H9 (cell line): Measurements from ENCODE around the gene TIFAB. TPM values are rescaled to one million over a fixed set of nuclear protein-coding genes. Genes with fewer than 3 reads are reported as not detected.

ENCODE experiments used
- DNase-seq: peaks from one replicate; pipeline ENCODE4 v3.0.0-alpha.2; 2017
- H2AFZ ChIP-seq: one replicate; pipeline ENCODE4 v1.6.1; 2013; ENCODE audit warnings: mild to moderate bottlenecking, low read length, control low read depth, moderate library complexity
- H2AK5ac ChIP-seq: 2 replicates; pipeline ENCODE4 v1.6.1; 2013; ENCODE audit warnings: low read length, control low read depth, mixed read lengths; ENCODE audit not compliant: insufficient read length
- H2BK120ac ChIP-seq: one replicate; pipeline ENCODE4 v1.6.1; 2013; ENCODE audit warnings: low read depth, mild to moderate bottlenecking, low read length, control low read depth, inconsistent platforms; ENCODE audit not compliant: poor library complexity, severe bottlenecking
- H2BK12ac ChIP-seq: 2 replicates; pipeline ENCODE4 v1.6.1; 2013; ENCODE audit warnings: low read length, control low read depth, mixed read lengths, low read depth; ENCODE audit not compliant: insufficient read length
- H2BK15ac ChIP-seq: 2 replicates; pipeline ENCODE4 v1.6.1; 2013; ENCODE audit warnings: low read depth, low read length, control low read depth
- H2BK20ac ChIP-seq: one replicate; pipeline ENCODE4 v1.6.1; 2013; ENCODE audit warnings: low read depth, mild to moderate bottlenecking, low read length, control low read depth, inconsistent platforms; ENCODE audit not compliant: poor library complexity, severe bottlenecking
- H2BK5ac ChIP-seq: 2 replicates; pipeline ENCODE4 v1.6.1; 2013; ENCODE audit warnings: low read length, control low read depth, mixed read lengths; ENCODE audit not compliant: insufficient read length
- H3K14ac ChIP-seq: 2 replicates; pipeline ENCODE4 v1.6.1; 2013; ENCODE audit warnings: low read length, control low read depth; ENCODE audit not compliant: insufficient read depth
- H3K18ac ChIP-seq: 2 replicates; pipeline ENCODE4 v1.6.1; 2013; ENCODE audit warnings: low read depth, mild to moderate bottlenecking, mixed read lengths, low read length, control low read depth; ENCODE audit not compliant: insufficient read length
- H3K23ac ChIP-seq: 2 replicates; pipeline ENCODE4 v1.6.1; 2013; ENCODE audit warnings: low read length, control low read depth, mixed read lengths, low read depth; ENCODE audit not compliant: insufficient read length
- H3K23me2 ChIP-seq: 2 replicates; pipeline ENCODE4 v1.6.1; 2013; ENCODE audit warnings: low read depth, mild to moderate bottlenecking, mixed read lengths, low read length, control low read depth; ENCODE audit not compliant: insufficient read length, poor library complexity, severe bottlenecking
- H3K27ac ChIP-seq: 2 replicates; pipeline ENCODE4 v1.5.1; 2013; ENCODE audit warnings: low read length, control low read depth, mixed read lengths, low read depth; ENCODE audit not compliant: insufficient read length
- H3K27me3 ChIP-seq: 2 replicates; pipeline ENCODE4 v1.6.1; 2013; ENCODE audit warnings: low read length, control low read depth, inconsistent platforms; ENCODE audit not compliant: insufficient read depth
- H3K4ac ChIP-seq: 2 replicates; pipeline ENCODE4 v1.6.1; 2013; ENCODE audit warnings: low read depth, mild to moderate bottlenecking, control low read depth, inconsistent platforms, low read length, moderate library complexity
- H3K4me1 ChIP-seq: 2 replicates; pipeline ENCODE4 v1.6.1; 2013; ENCODE audit warnings: low read length, control low read depth, inconsistent platforms; ENCODE audit not compliant: insufficient read depth
- H3K4me2 ChIP-seq: 2 replicates; pipeline ENCODE4 v1.6.1; 2013; ENCODE audit warnings: low read length, control low read depth, mixed read lengths; ENCODE audit not compliant: insufficient read length, insufficient read depth
- H3K56ac ChIP-seq: 2 replicates; pipeline ENCODE4 v1.6.1; 2013; ENCODE audit warnings: low read depth, mild to moderate bottlenecking, mixed read lengths, low read length, control low read depth; ENCODE audit not compliant: insufficient read length
- H3K79me1 ChIP-seq: 2 replicates; pipeline ENCODE4 v1.6.1; 2013; ENCODE audit warnings: low read depth, mild to moderate bottlenecking, moderate library complexity, low read length, control low read depth, inconsistent platforms; ENCODE audit not compliant: insufficient read depth, poor library complexity, severe bottlenecking
- H3K79me2 ChIP-seq: 2 replicates; pipeline ENCODE4 v1.6.1; 2013; ENCODE audit warnings: low read length, control low read depth, inconsistent platforms; ENCODE audit not compliant: insufficient read depth
- H3K9ac ChIP-seq: 2 replicates; pipeline ENCODE4 v1.6.1; 2013; ENCODE audit warnings: low read length, control low read depth, mixed read lengths; ENCODE audit not compliant: insufficient read length; ENCODE audit errors: extremely low read depth
- H3K9me3 ChIP-seq: one replicate; pipeline ENCODE4 v1.6.1; 2013; ENCODE audit warnings: low read depth, low read length, inconsistent platforms; ENCODE audit not compliant: control insufficient read depth
- H3T11ph ChIP-seq: one replicate; pipeline ENCODE4 v1.6.1; 2013; ENCODE audit warnings: mild to moderate bottlenecking, low read length, control low read depth, inconsistent platforms
- H4K20me1 ChIP-seq: one replicate; pipeline ENCODE4 v1.6.1; 2013; ENCODE audit not compliant: control insufficient read depth, insufficient read length, insufficient read depth
- H4K5ac ChIP-seq: 2 replicates; pipeline ENCODE4 v1.6.1; 2013; ENCODE audit warnings: low read depth, mild to moderate bottlenecking, mixed read lengths, low read length, control low read depth; ENCODE audit not compliant: insufficient read length
- H4K8ac ChIP-seq: replicated peaks from 2 replicates; pipeline ENCODE4 v1.6.1; 2013; ENCODE audit warnings: low read length, control low read depth, mixed read lengths, low read depth; ENCODE audit not compliant: insufficient read length
- H4K91ac ChIP-seq: 2 replicates; pipeline ENCODE4 v1.6.1; 2013; ENCODE audit warnings: low read depth, mild to moderate bottlenecking, moderate library complexity, mixed read lengths, low read length, control low read depth; ENCODE audit not compliant: insufficient read length
- H3K27ac Mint-ChIP-seq, 3 experiments: 2 replicates in 2 of 3; 3 replicates in 1 of 3; pipeline ENCODE4 v1.8.0; 2020 to 2021; ENCODE audit warnings: mixed read lengths in 3 of 3, mild to moderate bottlenecking in 1 of 3, moderate library complexity in 1 of 3
- H3K27me3 Mint-ChIP-seq: 2 replicates; pipeline ENCODE4 v1.8.0; 2021; ENCODE audit warnings: low read depth, mild to moderate bottlenecking, moderate library complexity, mixed read lengths
- H3K36me3 Mint-ChIP-seq, 3 experiments: 2 replicates in 2 of 3; 3 replicates in 1 of 3; pipeline ENCODE4 v1.8.0; 2020 to 2021; ENCODE audit warnings: low read depth in 3 of 3, mixed read lengths in 3 of 3; ENCODE audit not compliant: insufficient read depth in 1 of 3
- H3K4me1 Mint-ChIP-seq, 2 experiments: 2 replicates each; pipeline ENCODE4 v1.8.0; 2020; ENCODE audit warnings: mixed read lengths in 2 of 2
- H3K4me3 Mint-ChIP-seq, 2 experiments: 2 replicates in 1 of 2; 3 replicates in 1 of 2; pipeline ENCODE4 v1.8.0; 2020 to 2021; ENCODE audit warnings: mild to moderate bottlenecking in 2 of 2, mixed read lengths in 2 of 2, moderate library complexity in 1 of 2
- H3K9me3 Mint-ChIP-seq, 2 experiments: 2 replicates in 1 of 2; 3 replicates in 1 of 2; pipeline ENCODE4 v1.8.0; 2020; ENCODE audit warnings: mild to moderate bottlenecking in 2 of 2, mixed read lengths in 2 of 2, moderate library complexity in 1 of 2
- CTCF ChIP-seq: fragments of 200-600 bp; sonication (generic); conservative IDR thresholded peaks from 3 replicates; pipeline ENCODE4 v1.8.0; 2021; ENCODE audit warnings: antibody characterized with exemption, mild to moderate bottlenecking
- WGBS: extraction: QIAGEN DNeasy Blood & Tissue Kit; methylation state at CpG from one replicate; pipeline ENCODE4 v1.1.7; 2013; ENCODE audit warnings: missing lambda C conversion rate, low lambda C conversion rate, mixed read lengths; ENCODE audit not compliant: insufficient read length; ENCODE audit errors: extremely low coverage; 5-methylcytosine and 5-hydroxymethylcytosine counted together
- total RNA-seq: library from RNA; stranded (reverse); gene quantifications from 2 replicates; pipeline ENCODE4 v1.2.1, GENCODE V29; 2021

Gene TIFAB
- total RNA-seq, 1 experiment from 2014 or later: not detected

GRCh38 chr5:135454946-135455345 lies 2.8 kb upstream of the TIFAB start:
- Histone ChIP-seq H3K4me1 (no peaks in the 10 kb centered on the region), H3K4me2 (no peak overlapping the region), H3K56ac (no peak overlapping the region), H3K9ac (no peak overlapping the region), H2AFZ (no peak overlapping the region), H3K18ac (no peak overlapping the region), H2BK5ac (no peak overlapping the region), H2BK12ac (no peak overlapping the region), H2BK120ac (no peak overlapping the region), H2BK15ac (no peak overlapping the region), H3K23ac (no peak overlapping the region), H3K27me3 (peaks cover 3% of the 10 kb centered on the region), H3T11ph (no peak overlapping the region), H4K5ac (no peak overlapping the region), H3K4ac (no peak overlapping the region), H4K8ac (no peak overlapping the region), H3K79me1 (no peaks in the 10 kb centered on the region), H4K20me1 (no peaks in the 10 kb centered on the region), H3K9me3 (no peaks in the 10 kb centered on the region), H2BK20ac (no peak overlapping the region), H3K14ac (no peak overlapping the region), H3K79me2 (no peaks in the 10 kb centered on the region), H4K91ac (no peak overlapping the region), H3K27ac (no peak overlapping the region), H3K23me2 (no peaks in the 10 kb centered on the region), H2AK5ac (no peak overlapping the region)
- Mint-ChIP-seq H3K27ac (no peak overlapping the region), H3K9me3 (no peaks in the 10 kb centered on the region), H3K4me1 (no peaks in the 10 kb centered on the region), H3K36me3 (no peaks in the 10 kb centered on the region), H3K27me3 (peaks cover 97% of the 10 kb centered on the region), H3K4me3 (no peak overlapping the region)
- DNase-seq: no peak
- no CpG with 5 or more reads among the region's 3 CpGs for WGBS
- TF ChIP-seq CTCF: no peak
